ENCODE results near the gene FBP1.

Gene FBP1

DNA sequence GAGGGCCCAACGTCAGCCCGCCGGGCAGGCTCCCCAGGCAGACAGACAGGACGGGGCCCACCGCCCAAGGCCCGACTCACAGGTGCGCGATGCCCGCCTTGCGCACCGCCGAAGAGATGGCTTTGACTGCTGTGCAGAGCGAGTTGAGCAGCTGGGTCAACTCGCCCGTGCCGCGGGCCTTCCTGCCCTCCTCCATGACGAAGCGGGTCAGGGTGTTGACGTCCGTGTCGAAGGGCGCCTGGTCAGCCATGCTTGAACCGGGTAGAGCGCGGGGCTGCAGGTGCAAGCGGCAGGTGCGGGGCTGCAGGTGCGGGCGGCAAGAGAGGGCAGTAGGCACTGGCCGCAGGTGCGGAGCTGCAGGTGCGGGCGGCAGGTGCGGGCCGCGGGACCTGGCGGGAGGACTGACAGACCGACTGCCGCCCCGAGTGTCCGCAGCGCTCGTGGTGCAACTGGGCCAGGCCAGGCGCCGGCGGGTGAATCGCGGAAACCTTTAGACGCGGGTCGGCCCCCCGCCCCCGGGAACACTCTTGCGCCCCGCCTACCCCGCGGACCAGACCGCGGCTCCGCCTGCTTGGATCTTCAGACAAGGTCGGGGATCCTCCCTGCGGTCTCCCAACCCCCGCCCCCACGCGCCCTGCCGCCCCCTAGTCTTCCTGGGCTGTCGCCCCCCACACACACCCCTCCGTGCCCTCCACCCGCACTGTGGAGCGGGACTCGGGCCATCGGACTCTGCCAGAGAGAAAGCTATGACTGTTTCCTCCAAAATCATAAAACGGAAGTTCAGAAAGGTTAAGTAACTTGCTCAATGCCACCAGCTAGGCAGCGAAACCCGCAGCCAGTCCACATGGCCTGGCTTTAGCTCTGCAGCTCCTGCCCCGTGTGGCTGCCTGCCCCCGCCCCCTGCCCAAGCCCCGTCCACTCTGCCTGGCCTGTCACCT is at the start of gene FBP1:
FBP1 (minus strand) TSS at position 458 of the 938 bp plus-strand sequence; CDS start at position 250, 208 bp downstream.
- DNase-seq, result no peak

DNA sequence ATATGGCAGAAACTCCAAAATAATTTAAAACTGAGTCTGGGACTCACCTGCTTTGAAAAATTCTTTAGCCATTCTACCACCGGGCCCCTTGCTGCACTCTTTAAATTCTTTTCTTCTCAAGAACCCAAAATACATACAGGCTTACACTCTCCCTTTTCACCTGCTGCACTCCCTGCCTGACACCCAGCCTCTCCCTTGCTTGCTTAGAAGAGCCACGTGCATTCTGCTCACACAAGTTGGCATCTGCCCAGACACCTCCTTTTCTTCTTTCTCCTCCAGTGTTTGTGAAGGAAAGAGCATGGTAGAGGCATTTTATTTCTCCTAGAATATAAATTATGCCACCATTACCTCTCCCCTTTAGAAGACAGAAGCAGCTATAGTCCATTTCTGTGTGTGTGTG is 48.1 kb upstream of the FBP1 start:
- DNase-seq, result no peak

DNA sequence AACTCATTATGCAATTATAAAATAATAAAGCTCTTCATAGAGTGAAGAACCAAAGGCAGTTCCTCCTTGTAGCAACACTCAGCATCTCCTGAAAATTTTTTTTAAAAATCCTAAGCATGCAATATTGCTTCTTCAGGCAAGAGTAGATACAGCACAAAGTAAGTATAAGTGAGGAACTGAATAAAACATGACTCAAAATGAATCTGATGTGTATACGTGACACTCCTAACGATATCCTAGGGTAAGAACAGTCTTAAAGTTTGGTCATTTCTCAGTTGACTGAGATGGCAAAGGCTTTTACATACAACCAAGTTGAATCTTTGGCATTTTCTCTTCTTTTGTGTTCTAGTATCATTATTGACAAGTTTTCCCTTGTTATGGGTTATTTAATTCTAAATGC is 46.0 kb upstream of the FBP1 start:
- DNase-seq, result no peak

DNA sequence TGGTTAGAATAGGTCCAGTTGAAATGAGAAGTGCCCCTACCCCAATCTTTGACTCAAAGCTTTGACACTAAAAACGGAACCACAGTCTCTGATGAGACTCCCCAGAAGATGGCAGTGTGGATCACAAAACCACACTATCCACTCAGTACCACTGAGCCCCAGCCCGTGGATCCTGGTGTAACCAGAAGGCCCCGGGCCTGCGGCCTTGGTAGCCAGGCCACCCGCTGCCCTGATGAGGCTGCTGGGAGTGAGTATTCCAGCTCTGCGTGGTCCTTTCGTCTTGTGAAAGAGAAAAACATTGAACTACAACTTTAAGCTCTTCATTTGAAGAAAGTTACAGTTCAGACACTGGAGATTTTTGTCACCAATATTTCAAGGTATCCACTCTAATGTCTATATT is 42.2 kb upstream of the FBP1 start:
- DNase-seq, result peak; percentile 34

DNA sequence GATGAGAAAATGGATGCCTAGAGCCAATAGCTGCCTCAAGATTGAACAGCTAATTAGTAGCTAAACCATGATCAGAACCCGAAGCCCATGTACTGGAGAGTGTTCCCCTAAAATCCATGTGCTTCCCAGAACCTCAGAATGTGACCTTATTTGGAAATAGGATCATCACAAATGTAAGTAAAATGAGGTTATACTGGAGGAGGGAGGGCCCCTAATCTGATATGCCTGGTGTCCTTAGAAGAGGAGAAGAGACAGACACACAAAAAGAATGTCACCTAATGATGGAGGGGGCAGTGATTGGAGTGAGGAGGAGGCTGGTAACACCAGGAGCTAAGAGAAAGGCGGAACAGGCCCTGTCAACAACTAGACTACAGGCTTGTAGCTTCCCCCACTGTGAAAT is 41.3 kb upstream of the FBP1 start:
- no peak for DNase-seq

DNA sequence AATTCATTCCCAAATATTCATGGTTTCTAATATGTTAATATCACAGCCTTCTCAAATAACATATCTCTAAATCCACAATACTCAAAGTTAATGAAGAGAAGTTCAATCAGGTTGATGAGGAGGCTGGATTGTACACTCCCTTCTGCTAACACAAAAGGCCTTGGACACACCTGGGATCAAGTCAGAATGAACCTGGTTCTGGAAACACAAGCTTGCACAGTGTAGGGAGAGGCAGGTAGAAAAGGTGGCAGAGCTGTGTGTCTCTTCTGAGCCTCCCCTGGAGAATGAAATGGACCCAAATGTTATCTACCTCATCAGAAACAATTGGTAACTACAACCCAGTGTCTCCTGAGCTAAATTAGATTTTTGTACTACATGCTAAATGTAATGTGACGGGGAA is 40.7 kb upstream of the FBP1 start:
- DNase-seq, result no peak

DNA sequence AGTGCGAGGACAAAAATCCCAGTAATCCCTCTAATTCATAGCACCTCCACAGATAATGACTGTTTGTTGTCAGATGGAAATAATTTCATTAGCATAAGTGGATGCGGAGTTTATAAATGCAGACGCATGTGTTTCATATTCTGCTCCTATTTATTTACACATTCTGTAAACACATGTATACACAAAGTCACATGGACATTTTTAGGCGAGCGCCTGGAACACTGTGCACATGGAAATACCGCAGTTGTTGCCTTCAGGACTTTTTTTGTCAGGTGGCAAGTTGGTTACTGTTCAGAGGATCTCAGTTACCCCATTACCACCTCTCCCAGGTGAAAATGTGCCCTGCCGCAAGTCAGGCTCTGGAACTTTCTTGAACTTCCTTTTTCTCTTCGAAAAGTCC is 40.3 kb upstream of the FBP1 start:
- DNase-seq, result no peak

DNA sequence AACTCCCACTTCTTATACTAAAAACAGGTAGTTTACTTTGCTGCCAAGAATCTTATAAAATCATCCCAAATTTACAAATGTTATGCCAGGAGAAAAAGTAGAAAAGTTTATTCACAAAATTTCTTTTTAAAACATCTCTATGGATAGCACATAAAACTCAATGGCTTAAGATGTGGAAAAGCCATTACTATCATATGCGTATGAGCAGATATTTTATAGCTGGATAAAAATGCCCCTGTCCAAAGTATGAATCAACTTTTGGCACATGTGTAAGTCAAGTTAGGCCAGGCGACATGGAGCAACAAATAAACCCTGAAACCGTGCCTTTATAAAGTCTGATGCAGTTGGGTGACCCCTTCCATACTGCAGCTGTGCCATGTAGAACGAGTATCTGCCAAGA is 38.6 kb upstream of the FBP1 start:
- DNase-seq, result no peak

DNA sequence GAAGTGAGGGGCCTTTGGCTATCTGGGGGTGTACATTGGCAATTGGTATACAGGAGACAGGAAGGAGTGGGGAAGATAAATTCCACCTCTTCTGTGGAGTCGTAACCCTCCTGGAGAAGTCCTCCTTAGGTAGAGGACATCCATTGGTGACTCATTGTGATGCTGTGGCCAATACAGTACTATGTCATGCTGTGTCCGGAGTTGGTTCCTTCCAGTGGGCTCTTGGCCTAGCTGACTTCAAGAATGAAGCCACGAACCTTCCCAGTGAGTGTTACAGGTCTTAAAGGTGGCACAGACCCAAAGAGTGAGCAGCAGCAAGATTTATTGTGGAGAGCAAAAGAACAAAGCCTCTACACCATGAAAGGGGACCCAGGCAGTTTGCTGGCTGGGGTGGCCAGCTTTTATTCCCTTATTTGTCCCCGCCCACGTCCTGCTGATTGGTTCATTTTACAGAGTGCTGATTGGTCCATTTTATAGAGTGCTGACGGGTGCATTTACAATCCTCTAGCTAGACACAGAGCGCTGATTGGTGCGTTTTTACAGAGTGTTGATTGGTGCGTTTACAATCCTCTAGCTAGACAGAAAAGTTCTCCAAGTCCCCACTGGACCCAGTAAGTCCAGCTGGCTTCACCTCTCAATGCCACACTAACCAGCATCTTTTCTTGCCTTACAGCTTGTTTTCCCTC is 37.3 kb upstream of the FBP1 start:
- no peak for DNase-seq

DNA sequence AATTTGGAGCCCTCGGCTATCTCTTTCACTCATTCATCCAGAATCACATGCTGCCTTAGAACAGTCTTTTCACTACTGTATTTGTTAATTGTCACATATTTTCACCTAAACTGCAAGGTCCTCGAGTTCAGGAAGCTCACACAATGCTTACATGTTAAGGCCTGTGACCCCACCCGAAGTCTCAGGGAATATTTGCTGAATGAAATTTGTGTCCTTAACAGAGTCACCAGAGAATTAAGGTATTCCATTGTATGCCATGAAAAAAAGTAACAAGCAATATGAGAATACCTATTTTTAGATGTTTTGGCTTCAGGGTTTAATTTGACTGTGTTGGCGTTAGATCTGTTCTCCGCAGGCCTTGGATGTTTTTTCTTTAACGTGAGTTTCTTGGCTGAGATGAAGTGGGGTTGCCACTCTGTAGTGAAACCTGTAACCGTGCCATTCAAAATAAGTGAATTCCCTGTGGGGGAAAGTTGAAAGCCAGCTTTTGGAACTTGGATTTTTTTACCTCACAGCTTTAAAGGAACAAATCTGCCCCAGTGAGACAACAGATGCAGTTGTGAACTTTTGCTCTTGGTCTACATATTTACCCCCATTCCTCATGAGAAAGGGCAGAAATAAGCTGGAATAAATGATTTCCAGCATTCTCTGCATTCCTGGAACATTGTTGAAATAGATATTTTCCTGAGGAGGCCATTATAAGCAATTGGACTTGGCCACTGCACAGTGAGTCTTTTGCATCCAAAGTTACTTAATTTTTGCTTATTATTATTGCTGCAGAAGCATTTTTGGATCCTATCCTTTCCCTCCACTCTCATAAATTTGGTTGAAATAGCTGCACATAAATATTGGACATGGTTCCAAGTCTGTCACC is 35.9 kb upstream of the FBP1 start:
- no peak for DNase-seq

DNA sequence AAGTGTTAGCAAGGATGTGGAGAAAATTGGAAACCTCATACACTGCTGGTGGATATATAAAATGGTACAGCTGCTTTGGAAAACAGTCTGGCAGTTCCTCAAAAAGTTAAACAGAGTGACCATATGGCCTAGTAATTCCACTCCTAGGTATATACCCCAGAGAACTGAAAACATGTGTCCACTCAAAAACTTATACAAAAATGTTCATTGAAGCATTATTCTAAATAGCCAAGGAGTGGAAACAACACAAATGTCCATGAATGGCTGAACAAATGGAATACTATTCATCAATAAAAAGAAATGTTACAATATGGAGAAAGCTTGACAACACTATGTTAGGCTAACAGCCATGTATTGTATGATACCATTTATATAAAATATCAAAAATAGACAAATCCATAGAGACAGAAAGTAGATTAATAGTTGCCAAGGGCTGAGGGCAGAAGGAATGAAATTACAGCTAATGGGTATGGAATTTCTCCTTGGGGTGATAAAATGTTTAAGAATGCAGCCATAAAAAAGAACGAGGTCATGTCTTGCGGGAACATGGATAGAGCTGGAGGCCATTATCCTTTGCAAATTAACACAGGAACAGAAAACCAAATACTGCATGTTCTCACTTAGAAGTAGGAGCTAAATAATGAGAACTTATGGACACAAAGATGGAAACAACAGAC is 33.6 kb upstream of the FBP1 start:
- no peak for DNase-seq

DNA sequence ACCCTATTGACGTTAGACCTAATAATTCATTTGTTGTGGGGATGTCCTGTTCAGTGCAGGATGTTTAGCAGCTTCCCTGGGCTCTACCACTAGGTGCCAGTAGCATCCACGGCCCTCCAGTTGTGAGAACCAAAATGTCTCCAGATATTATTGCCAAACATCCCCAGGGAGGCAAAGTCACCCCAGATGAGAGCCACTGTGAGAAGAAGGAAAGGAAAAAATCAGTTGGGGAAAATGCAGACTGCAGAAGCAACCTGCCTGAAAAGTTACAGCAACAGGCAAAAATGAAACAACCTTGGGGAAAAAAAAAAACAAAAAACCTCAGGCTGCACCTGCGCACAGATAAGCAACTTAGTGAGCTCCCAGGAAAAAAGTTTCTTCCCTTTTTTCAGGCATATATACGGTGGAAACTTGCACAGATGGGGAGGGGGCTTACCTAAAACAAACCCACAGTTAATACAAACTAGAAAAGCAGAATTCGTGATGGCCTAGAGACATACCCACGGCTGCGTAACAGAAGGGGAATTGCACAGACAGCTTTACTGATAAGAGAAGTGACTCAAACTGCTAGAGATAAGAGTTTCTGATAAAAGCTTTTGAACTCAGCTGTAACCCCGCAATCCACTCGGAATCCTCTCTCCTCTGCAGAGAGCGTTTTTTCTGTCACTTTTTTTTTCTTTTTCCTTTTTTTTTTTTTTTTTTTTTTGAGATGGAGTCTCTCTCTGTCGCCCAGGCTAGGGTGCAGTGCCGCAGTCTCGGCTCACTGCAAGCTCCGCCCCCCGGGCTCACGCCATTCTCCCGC is 29.8 kb upstream of the FBP1 start:
- peak; percentile 71 for DNase-seq

DNA sequence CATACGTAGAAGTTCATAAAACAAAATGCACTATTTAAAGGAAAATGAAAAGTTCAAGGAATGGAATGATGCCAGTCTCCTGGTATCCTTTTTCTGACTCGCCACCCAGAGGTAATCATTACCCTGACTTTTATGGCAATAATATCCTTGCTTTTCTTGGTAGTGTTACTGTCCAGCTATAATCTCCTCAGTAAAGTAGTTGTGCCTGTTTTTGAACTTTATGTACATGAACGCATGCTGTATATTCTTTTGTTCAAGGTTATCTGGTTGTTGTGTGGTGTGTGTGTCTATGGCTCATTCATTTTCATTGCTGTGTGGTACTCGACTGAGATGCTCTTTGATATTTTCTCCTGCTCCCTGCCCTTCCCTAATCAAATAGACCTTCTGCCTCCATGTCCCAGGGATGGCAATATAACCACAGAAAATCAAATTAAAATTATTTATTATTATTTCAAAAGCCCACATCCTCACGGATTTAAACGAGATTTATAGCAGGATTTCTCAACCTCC is 29.2 kb upstream of the FBP1 start:
- no peak for DNase-seq

DNA sequence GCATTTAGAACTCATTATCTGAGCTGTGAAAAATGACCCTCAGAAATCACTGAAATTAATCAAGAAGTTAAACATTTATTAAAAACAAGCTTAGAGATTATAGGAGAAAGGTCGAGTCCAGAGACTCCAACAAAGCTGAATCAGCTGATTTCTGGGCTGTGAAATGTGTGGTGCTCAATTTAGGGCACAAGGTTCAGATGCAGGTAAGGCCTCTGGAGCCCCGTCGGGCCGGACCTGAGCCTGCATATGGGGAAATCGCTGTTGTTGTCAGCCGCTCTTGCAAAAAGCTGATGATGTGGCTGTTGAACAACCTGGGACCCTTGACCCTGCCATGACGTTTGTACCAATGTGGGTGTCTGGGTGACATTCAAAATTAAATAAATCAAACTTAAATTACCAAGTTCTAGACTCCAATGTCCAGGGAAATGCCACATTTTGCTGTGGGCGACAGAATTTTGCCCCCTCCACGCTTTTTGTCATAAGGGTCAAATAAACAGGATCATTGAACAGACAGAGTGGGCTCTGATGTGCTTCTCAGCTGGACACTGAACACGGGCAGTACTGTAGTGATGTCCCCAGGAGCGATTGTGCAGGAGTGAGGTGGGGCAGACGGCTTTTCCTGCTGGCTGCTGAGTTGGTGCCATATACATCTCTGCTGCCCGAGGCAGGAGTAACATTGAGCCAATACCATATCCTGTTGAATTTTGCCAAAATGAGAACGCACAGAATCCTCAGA is 27.2 kb upstream of the FBP1 start:
- no peak for DNase-seq

DNA sequence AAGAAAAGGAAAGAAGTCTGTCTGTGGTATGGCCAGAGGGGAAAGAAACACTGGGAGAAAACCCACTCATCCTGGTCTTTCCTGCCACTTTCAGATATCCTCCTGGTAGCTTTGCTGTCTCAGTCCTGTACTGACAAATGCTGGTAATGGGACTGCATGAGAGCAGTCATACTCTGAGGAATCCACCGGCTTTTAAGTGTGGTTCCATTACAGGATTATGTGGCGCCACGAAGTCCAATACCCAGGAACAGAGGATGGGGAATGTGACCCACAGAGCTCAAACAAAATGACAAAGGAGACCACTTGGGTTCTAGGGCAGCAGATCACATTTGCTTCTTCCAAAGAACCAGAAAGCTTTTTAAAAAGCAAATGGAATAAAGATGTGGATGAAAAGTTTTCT is 26.3 kb upstream of the FBP1 start:
- DNase-seq, result no peak

DNA sequence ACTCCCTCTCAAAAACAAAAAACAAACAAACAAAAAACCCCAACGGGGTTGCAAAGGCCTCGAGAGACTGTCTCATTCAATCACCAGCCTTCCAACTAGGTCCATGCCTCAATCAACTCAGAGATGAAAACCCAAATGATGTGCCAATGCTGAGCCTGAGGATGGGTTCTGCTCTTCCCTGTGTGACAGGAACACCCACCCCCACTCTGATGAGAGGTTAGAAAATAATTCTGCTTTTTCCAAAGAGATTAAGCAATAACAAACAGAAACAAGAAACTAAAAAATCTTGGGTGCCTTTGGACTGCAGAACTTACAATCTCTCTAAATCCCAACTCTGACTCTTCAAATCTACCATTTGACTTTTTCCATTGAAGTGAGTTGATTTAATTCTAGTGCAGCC is 25.5 kb upstream of the FBP1 start:
- no peak for DNase-seq

DNA sequence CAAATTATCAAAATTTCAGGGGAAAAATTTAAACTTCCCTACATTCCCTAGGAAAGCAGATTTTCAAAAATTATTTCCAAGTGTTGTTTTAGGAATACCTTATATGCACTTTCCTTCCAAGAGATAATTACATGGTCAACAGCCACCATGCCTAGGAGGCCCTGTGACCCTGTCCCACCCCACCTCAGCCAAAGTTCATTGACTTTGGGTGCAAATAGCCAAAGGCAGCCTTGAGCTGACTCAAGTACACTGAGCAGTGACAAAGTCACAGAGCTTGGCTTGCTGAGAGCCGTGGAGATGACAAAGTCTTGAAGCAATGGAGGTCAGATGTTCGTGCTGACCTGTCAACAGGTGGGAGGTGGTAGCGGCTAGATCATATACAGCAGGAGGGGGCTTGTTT is 24.3 kb upstream of the FBP1 start:
- DNase-seq, result no peak

DNA sequence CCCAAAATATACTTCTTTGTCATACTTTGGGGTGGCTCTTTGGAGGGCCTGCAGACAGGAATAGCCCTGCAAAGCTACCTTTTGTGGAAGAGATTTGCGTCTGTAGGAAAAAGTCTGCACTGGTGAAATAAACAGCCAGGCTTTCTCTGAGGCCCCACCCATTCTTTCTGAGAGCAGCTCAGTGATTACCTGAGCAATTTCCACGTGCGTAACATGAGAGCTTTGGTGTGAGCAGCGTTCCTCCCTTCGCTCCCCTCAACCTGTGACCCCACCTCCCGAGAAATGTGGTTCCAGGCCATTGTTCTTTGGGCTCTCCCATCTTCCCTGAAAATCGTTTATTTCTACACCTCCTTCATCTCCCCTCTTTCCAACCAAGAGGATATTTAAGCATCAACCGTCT is 23.8 kb upstream of the FBP1 start:
- no peak for DNase-seq

DNA sequence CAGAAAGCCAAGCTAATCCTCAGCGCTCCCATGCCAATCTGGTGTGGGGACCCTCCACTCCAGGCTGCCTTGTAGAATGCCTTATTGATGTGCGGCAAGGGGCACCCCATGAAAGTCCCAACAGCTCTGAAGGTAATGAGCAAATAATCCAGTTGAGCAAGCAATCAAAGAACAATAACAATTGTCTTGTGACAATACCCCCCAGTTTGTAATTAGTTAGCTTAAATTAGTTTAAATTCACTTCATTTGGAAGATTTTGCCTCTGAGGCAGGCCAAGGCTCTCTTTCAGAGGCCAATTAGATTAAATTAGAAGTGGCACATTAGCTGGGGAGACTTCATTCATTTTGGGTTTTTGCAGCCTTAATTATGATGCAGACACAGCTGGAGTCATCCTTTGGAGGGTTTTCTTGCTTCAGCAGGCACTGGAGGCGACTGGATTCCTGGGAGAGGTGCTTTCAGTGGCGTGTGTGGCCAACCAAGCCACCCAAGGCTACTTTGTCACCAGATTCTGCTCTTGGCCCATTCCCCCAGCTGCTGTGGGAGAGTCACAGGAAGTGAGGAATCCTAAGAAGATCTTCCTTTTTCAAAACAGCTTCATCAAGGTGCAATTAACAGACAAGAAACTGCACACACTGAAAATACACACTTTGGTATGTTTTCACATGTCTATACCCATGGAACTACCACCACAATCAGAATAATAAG is 17.9 kb upstream of the FBP1 start:
- DNase-seq, result no peak

DNA sequence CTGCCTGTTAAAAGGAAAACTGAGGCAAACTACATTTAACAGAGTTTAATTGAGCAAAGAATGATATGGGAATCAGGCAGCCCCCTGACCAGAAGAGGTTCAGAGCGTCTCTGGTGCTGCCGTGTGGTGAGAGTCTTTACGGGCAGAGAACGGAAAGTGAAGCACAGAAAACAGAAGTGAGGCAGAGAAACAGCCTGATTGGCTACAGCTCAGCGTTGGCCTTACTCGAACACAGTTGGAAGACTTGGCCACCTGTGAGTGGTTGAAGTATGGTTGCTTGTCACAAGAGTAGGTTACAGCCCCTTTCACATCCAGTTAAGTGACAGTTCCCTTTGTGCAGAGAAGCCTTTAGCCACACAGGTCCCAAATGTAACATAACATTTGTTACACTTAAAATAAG is 16.9 kb upstream of the FBP1 start:
- DNase-seq, result no peak

Measured in NCI-H748 treated with DMSO at 0.1 percent for 48 hours (cell line).